ENCODE measurements around the gene CRIP3. TPM values are rescaled to one million over a fixed set of nuclear protein-coding genes. Genes with fewer than 3 reads are reported as not detected.

CRIP3 gene
- total and polyA plus RNA-seq, 2 of the 13 experiments (the other 11 are each of a cell fraction or from before 2014, with no cell fraction given) = 6.3 to 9.3 TPM

GRCh38 chr6:43286980-43287716, 21.5 kb downstream of the CRIP3 start (continued):
- 0 out of 2 replicates have a peak, but pooled peaks have one; percentile 33 for TF ChIP-seq ZNF556 (CRISPR knock-in tag; IDR thresholded peaks at IDR 0.05; ENCODE audit: borderline replicate concordance)
- TF ChIP-seq, protein P1, sequence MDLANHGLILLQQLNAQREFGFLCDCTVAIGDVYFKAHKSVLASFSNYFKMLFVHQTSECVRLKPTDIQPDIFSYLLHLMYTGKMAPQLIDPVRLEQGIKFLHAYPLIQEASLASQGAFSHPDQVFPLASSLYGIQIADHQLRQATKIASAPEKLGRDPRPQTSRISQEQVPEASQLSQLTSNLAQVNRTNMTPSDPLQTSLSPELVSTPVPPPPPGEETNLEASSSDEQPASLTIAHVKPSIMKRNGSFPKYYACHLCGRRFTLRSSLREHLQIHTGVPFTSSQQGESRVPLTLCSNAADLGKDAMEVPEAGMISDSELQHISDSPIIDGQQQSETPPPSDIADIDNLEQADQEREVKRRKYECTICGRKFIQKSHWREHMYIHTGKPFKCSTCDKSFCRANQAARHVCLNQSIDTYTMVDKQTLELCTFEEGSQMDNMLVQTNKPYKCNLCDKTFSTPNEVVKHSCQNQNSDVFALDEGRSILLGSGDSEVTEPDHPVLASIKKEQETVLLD (CRISPR knock-in tag; IDR thresholded peaks at IDR 0.05; ENCODE audit: low read depth) = no peak
- TF ChIP-seq ZNF816 (CRISPR knock-in tag; IDR thresholded peaks at IDR 0.05; ENCODE audit: borderline replicate concordance) = no peak
- TF ChIP-seq, protein P2, sequence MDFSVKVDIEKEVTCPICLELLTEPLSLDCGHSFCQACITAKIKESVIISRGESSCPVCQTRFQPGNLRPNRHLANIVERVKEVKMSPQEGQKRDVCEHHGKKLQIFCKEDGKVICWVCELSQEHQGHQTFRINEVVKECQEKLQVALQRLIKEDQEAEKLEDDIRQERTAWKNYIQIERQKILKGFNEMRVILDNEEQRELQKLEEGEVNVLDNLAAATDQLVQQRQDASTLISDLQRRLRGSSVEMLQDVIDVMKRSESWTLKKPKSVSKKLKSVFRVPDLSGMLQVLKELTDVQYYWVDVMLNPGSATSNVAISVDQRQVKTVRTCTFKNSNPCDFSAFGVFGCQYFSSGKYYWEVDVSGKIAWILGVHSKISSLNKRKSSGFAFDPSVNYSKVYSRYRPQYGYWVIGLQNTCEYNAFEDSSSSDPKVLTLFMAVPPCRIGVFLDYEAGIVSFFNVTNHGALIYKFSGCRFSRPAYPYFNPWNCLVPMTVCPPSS (IDR thresholded peaks at IDR 0.05) = no peak
- TF ChIP-seq, protein P3, sequence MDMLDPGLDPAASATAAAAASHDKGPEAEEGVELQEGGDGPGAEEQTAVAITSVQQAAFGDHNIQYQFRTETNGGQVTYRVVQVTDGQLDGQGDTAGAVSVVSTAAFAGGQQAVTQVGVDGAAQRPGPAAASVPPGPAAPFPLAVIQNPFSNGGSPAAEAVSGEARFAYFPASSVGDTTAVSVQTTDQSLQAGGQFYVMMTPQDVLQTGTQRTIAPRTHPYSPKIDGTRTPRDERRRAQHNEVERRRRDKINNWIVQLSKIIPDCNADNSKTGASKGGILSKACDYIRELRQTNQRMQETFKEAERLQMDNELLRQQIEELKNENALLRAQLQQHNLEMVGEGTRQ (IDR thresholded peaks at IDR 0.05; ENCODE audit: low read depth, low read length) = no peak
- TF ChIP-seq, protein P3 (CRISPR knock-in tag; IDR thresholded peaks at IDR 0.05; ENCODE audit: borderline replicate concordance) = no peak
- TF ChIP-seq SIX1 (CRISPR knock-in tag; IDR thresholded peaks at IDR 0.05; ENCODE audit: borderline replicate concordance) = no peak
- no peak for TF ChIP-seq TFDP2 (CRISPR knock-in tag; IDR thresholded peaks at IDR 0.05)
- TF ChIP-seq ZNF512B (CRISPR knock-in tag; IDR thresholded peaks at IDR 0.05; ENCODE audit: borderline replicate concordance) = no peak
- TF ChIP-seq, protein P4, sequence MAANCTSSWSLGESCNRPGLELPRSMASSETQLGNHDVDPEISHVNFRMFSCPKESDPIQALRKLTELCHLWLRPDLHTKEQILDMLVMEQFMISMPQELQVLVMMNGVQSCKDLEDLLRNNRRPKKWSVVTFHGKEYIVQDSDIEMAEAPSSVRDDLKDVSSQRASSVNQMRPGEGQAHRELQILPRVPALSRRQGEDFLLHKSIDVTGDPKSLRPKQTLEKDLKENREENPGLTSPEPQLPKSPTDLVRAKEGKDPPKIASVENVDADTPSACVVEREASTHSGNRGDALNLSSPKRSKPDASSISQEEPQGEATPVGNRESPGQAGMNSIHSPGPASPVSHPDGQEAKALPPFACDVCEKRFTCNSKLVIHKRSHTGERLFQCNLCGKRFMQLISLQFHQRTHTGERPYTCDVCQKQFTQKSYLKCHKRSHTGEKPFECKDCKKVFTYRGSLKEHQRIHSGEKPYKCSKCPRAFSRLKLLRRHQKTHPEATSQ (CRISPR knock-in tag; IDR thresholded peaks at IDR 0.05; ENCODE audit: borderline replicate concordance) = no peak
- no peak for TF ChIP-seq ZMYM2 (CRISPR knock-in tag; IDR thresholded peaks at IDR 0.05)
- TF ChIP-seq ARNTL (CRISPR knock-in tag; IDR thresholded peaks at IDR 0.05) = no peak
- TF ChIP-seq, protein P5, sequence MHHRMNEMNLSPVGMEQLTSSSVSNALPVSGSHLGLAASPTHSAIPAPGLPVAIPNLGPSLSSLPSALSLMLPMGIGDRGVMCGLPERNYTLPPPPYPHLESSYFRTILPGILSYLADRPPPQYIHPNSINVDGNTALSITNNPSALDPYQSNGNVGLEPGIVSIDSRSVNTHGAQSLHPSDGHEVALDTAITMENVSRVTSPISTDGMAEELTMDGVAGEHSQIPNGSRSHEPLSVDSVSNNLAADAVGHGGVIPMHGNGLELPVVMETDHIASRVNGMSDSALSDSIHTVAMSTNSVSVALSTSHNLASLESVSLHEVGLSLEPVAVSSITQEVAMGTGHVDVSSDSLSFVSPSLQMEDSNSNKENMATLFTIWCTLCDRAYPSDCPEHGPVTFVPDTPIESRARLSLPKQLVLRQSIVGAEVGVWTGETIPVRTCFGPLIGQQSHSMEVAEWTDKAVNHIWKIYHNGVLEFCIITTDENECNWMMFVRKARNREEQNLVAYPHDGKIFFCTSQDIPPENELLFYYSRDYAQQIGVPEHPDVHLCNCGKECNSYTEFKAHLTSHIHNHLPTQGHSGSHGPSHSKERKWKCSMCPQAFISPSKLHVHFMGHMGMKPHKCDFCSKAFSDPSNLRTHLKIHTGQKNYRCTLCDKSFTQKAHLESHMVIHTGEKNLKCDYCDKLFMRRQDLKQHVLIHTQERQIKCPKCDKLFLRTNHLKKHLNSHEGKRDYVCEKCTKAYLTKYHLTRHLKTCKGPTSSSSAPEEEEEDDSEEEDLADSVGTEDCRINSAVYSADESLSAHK (CRISPR knock-in tag; IDR thresholded peaks at IDR 0.05; ENCODE audit: borderline replicate concordance) = no peak
